Trophoblast cell (in vitro differentiated cells and primary cell): Measurements from ENCODE around the gene RPL7A.

ENCODE experiments used
- DNase-seq, 2 donors: peaks; one replicate each; pipeline ENCODE4 v3.0.0-alpha.2; 2016
- H2AFZ ChIP-seq: 2 replicates; pipeline ENCODE4 v1.6.1; 2013; ENCODE audit warnings: low read length, moderate library complexity, mild to moderate bottlenecking; ENCODE audit not compliant: insufficient read depth, poor library complexity
- H2AK5ac ChIP-seq: 2 replicates; pipeline ENCODE4 v1.6.1; 2013; ENCODE audit warnings: mild to moderate bottlenecking, low read length
- H2BK120ac ChIP-seq: 2 replicates; pipeline ENCODE4 v1.6.1; 2013; ENCODE audit warnings: low read length, mild to moderate bottlenecking, moderate library complexity; ENCODE audit not compliant: insufficient read depth, poor library complexity
- H2BK12ac ChIP-seq: 2 replicates; pipeline ENCODE4 v1.6.1; 2013; ENCODE audit warnings: mild to moderate bottlenecking, low read length, moderate library complexity
- H2BK5ac ChIP-seq: 2 replicates; pipeline ENCODE4 v1.6.1; 2013; ENCODE audit warnings: low read length, low read depth, moderate library complexity, mild to moderate bottlenecking; ENCODE audit not compliant: poor library complexity
- H3K14ac ChIP-seq: 2 replicates; pipeline ENCODE4 v1.6.1; 2013; ENCODE audit warnings: mild to moderate bottlenecking, low read length
- H3K18ac ChIP-seq: 2 replicates; pipeline ENCODE4 v1.6.1; 2013; ENCODE audit warnings: mild to moderate bottlenecking, low read length
- H3K23ac ChIP-seq: 2 replicates; pipeline ENCODE4 v1.6.1; 2013; ENCODE audit warnings: low read length
- H3K27ac ChIP-seq: 2 replicates; pipeline ENCODE4 v1.5.1; 2013; ENCODE audit warnings: low read depth, mild to moderate bottlenecking, inconsistent platforms, low read length, moderate library complexity
- H3K27me3 ChIP-seq: 2 replicates; pipeline ENCODE4 v1.6.1; 2013; ENCODE audit warnings: inconsistent platforms, mild to moderate bottlenecking, low read length, moderate library complexity; ENCODE audit not compliant: insufficient read depth
- H3K36me3 ChIP-seq, 2 experiments: 1 replicate in 1 of 2; 2 replicates in 1 of 2; pipeline ENCODE4 v1.6.1; 2013; ENCODE audit warnings: low read length in 2 of 2, mild to moderate bottlenecking in 2 of 2, moderate library complexity in 1 of 2; ENCODE audit not compliant: insufficient read depth in 2 of 2, control insufficient read depth in 1 of 2
- H3K4ac ChIP-seq: 2 replicates; pipeline ENCODE4 v1.6.1; 2013; ENCODE audit warnings: low read depth, mild to moderate bottlenecking, low read length, moderate library complexity
- H3K4me1 ChIP-seq, 2 experiments: 1 replicate in 1 of 2; 2 replicates in 1 of 2; pipeline ENCODE4 v1.6.1; 2013; ENCODE audit warnings: low read length in 2 of 2, mild to moderate bottlenecking in 2 of 2, moderate library complexity in 1 of 2; ENCODE audit not compliant: insufficient read depth in 2 of 2, control insufficient read depth in 1 of 2
- H3K4me2 ChIP-seq: 2 replicates; pipeline ENCODE4 v1.6.1; 2013; ENCODE audit warnings: inconsistent platforms, mild to moderate bottlenecking, low read length, moderate library complexity
- H3K4me3 ChIP-seq: 2 replicates; pipeline ENCODE4 v1.5.1; 2013; ENCODE audit warnings: mild to moderate bottlenecking, low read depth, low read length, inconsistent platforms
- H3K79me1 ChIP-seq: one replicate; pipeline ENCODE4 v1.6.1; 2013; ENCODE audit warnings: low read length
- H3K79me2 ChIP-seq: 2 replicates; pipeline ENCODE4 v1.6.1; 2013; ENCODE audit warnings: low read length, mild to moderate bottlenecking; ENCODE audit not compliant: control insufficient read depth, insufficient read depth, poor library complexity
- H3K9ac ChIP-seq: 2 replicates; pipeline ENCODE4 v1.6.1; 2013; ENCODE audit warnings: mild to moderate bottlenecking, low read length
- H3K9me3 ChIP-seq: 2 replicates; pipeline ENCODE4 v1.6.1; 2013; ENCODE audit warnings: low read depth, mild to moderate bottlenecking, control low read depth, inconsistent platforms, low read length; ENCODE audit not compliant: insufficient read depth
- H4K12ac ChIP-seq: 2 replicates; pipeline ENCODE4 v1.6.1; 2013; ENCODE audit warnings: low read depth, mild to moderate bottlenecking, low read length, moderate library complexity
- H4K8ac ChIP-seq: 2 replicates; pipeline ENCODE4 v1.6.1; 2013; ENCODE audit warnings: low read depth, mild to moderate bottlenecking, low read length, moderate library complexity
- H4K91ac ChIP-seq: one replicate; pipeline ENCODE4 v1.6.1; 2013; ENCODE audit warnings: low read depth, mild to moderate bottlenecking, low read length, moderate library complexity
- WGBS: extraction: QIAGEN DNeasy Blood & Tissue Kit; methylation state at CpG from one replicate; pipeline ENCODE4 v1.1.7; 2013; ENCODE audit warnings: missing lambda C conversion rate; ENCODE audit not compliant: insufficient read length, insufficient coverage; ENCODE audit errors: extremely low coverage; 5-methylcytosine and 5-hydroxymethylcytosine counted together

The RPL7A gene

DNA sequence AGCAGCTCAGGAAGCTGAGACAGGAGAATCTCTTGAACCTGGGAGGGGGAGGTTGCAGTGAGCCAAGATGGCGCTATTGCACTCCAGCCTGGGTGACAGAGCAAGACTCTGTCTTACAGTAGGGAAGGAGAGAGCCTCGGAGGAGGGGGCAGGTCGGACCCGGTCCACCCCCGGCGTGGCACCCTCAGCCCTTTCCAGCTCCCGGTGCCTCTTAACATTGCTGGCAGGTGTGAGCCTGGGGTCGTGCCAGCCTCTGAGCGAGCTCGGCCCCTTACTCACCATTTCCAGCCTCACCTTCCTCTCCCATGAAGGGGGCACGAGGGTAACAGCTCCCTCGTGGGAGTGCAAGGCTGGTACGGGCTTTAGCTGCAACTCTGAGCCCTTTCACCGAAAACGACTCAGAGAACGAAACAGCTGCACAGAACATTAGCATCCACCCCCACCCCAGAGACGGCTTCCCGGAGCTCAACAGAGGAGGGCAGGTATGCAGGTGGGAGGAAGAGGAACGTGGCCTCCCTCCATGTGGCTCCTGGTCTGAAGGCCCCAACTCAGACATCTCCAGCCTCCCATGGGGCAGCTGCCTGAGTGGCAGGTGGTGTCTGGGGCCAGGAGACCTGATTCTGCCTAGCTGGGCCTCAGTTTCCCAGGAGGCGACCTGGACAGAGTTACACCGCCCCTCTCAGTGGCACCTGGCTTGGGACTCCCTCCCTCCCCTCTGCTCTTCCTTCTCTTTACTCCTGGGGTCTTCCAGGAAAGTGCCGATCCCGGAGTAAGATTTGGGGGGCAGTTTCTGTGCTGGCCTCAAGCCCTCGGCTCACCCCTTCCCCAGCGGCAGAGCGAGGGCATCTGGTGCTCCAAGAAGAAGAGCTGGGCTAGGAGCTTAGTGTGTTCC lies 44.5 kb upstream of the RPL7A start:
- Histone ChIP-seq H2AFZ (no peak overlapping the region), H2BK12ac (no peak overlapping the region), H4K8ac (no peak overlapping the region), H3K4me1 (no peaks in the 10 kb centered on the region), H2AK5ac (no peak overlapping the region), H3K23ac (no peak overlapping the region), H2BK5ac (no peak overlapping the region), H4K12ac (no peak overlapping the region), H3K4me3 (no peak overlapping the region), H4K91ac (no peak overlapping the region), H3K4ac (no peak overlapping the region), H3K4me2 (no peak overlapping the region), H3K79me1 (no peaks in the 10 kb centered on the region), H3K27me3 (no peaks in the 10 kb centered on the region), H3K9ac (no peak overlapping the region), H3K79me2 (no peaks in the 10 kb centered on the region), H3K36me3 (no peaks in the 10 kb centered on the region), H2BK120ac (no peak overlapping the region), H3K18ac (no peak overlapping the region), H3K14ac (no peak overlapping the region), H3K9me3 (peaks cover 7% of the 10 kb centered on the region), H3K27ac (no peak overlapping the region)
- DNase-seq: no peak
- no CpG with 5 or more reads among the region's 26 CpGs for WGBS

DNA sequence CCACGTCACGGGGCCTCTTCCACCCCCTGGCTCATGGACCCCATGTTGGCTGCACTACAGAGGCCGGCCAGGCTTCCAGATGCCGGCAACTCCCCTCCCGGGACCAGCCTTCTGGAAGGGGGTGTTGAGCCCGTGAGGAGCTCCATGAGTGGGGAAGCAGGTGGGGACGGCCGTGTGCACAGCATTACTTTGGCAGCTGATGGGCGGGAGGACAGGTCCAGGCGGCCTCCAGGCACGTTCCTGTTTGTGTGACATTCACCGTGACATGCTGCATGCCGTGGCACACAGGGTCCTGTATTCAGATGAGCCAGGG lies 43.9 kb upstream of the RPL7A start:
- Histone ChIP-seq H2AK5ac (no peak overlapping the region), H3K4me2 (no peak overlapping the region), H3K79me2 (no peaks in the 10 kb centered on the region), H3K23ac (no peak overlapping the region), H3K14ac (no peak overlapping the region), H3K18ac (no peak overlapping the region), H4K12ac (no peak overlapping the region), H2AFZ (no peak overlapping the region), H3K4me1 (no peaks in the 10 kb centered on the region), H3K27me3 (no peaks in the 10 kb centered on the region), H3K27ac (no peak overlapping the region), H2BK12ac (no peak overlapping the region), H3K4ac (no peak overlapping the region), H3K79me1 (no peaks in the 10 kb centered on the region), H3K9me3 (peaks cover 7% of the 10 kb centered on the region), H4K8ac (no peak overlapping the region), H2BK5ac (no peak overlapping the region), H4K91ac (no peak overlapping the region), H3K36me3 (no peaks in the 10 kb centered on the region), H2BK120ac (no peak overlapping the region), H3K9ac (no peak overlapping the region), H3K4me3 (no peak overlapping the region)
- WGBS: no CpG with 5 or more reads among the region's 13 CpGs
- no peak for DNase-seq

GRCh38 chr9:133304477-133305377 lies 43.3 kb upstream of the RPL7A start:
- Histone ChIP-seq H3K27ac (no peak overlapping the region), H3K9me3 (peaks cover 7% of the 10 kb centered on the region), H2BK12ac (no peak overlapping the region), H3K4me3 (no peak overlapping the region), H2AK5ac (no peak overlapping the region), H3K4me2 (no peak overlapping the region), H2BK5ac (no peak overlapping the region), H3K79me2 (no peaks in the 10 kb centered on the region), H2AFZ (no peak overlapping the region), H3K23ac (no peak overlapping the region), H3K14ac (no peak overlapping the region), H3K4ac (no peak overlapping the region), H4K8ac (no peak overlapping the region), H4K91ac (no peak overlapping the region), H3K4me1 (no peaks in the 10 kb centered on the region), H3K36me3 (no peaks in the 10 kb centered on the region), H3K27me3 (no peaks in the 10 kb centered on the region), H3K9ac (no peak overlapping the region), H3K79me1 (no peaks in the 10 kb centered on the region), H2BK120ac (no peak overlapping the region), H4K12ac (no peak overlapping the region), H3K18ac (no peak overlapping the region)
- no CpG with 5 or more reads among the region's 38 CpGs for WGBS
- no peak for DNase-seq

GRCh38 chr9:133305731-133306130 lies 42.3 kb upstream of the RPL7A start:
- H2AK5ac ChIP-seq: no peak overlapping the region

More at GRCh38 chr9:133305731-133306130, 42.3 kb upstream of the RPL7A start:
- Histone ChIP-seq H3K4ac (no peak overlapping the region), H4K91ac (no peak overlapping the region), H3K4me2 (no peak overlapping the region), H3K36me3 (no peaks in the 10 kb centered on the region), H2BK12ac (no peak overlapping the region), H3K27ac (no peak overlapping the region), H3K23ac (no peak overlapping the region), H2BK120ac (no peak overlapping the region), H3K14ac (no peak overlapping the region), H3K79me1 (no peaks in the 10 kb centered on the region), H2BK5ac (no peak overlapping the region), H3K18ac (no peak overlapping the region), H3K4me1 (no peaks in the 10 kb centered on the region), H4K8ac (no peak overlapping the region), H2AFZ (no peak overlapping the region), H3K27me3 (no peaks in the 10 kb centered on the region), H3K79me2 (no peaks in the 10 kb centered on the region), H4K12ac (no peak overlapping the region), H3K4me3 (no peak overlapping the region), H3K9me3 (peaks cover 7% of the 10 kb centered on the region), H3K9ac (no peak overlapping the region)
- no CpG with 5 or more reads among the region's 23 CpGs for WGBS
- DNase-seq: no peak
